Prostate gland (tissue), 2 donors: ENCODE results near the gene LSM7.

Source experiments
- CTCF ChIP-seq, 4 experiments: fragments of 200-600 bp in 2 of 4; fragments of 450-650 bp in 2 of 4; sonication (generic) in 2 of 4; IDR thresholded peaks; 1 replicate in 3 of 4; 2 replicates in 1 of 4; pipeline ENCODE4 v1.5.1; 2016 to 2019; ENCODE audit warnings: antibody characterized with exemption in 4 of 4, mild to moderate bottlenecking in 2 of 4, moderate library complexity in 2 of 4
- POLR2A ChIP-seq: fragments of 450-650 bp; IDR thresholded peaks from one replicate; pipeline ENCODE4 v1.6.1; 2016; ENCODE audit warnings: antibody characterized with exemption, mild to moderate bottlenecking

- TF ChIP-seq CTCF (IDR thresholded peaks at IDR 0.05): no peak
- TF ChIP-seq POLR2A: no peak
Measured at GRCh38 chr19:2372076-2372612, 43.8 kb upstream of the LSM7 start.
